Uterus (tissue), 4 donors: ENCODE measurements around the gene AGBL4. TPM values are rescaled to one million over a fixed set of nuclear protein-coding genes. Genes with fewer than 3 reads are reported as not detected.

Source experiments
- DNase-seq, 2 donors: peaks; one replicate each; pipeline ENCODE4 v3.0.0-alpha.2; 2019 to 2020
- H3K27ac ChIP-seq, 2 donors: fragments of 200-600 bp; sonication (generic); 1 replicate in 1 of 2; 2 replicates in 1 of 2; pipeline ENCODE4 v1.5.1; 2016 to 2018
- H3K27me3 ChIP-seq, 2 donors: fragments of 200-600 bp; sonication (generic); one replicate each; pipeline ENCODE4 v1.5.1; 2018 to 2019; ENCODE audit warnings: control low read depth in 1 of 2
- H3K36me3 ChIP-seq, 2 donors: fragments of 200-600 bp; sonication (generic); one replicate each; pipeline ENCODE4 v1.5.1; 2019; ENCODE audit warnings: control low read depth in 1 of 2
- H3K4me1 ChIP-seq, 2 donors: fragments of 200-600 bp; sonication (generic); one replicate each; pipeline ENCODE4 v1.5.1; 2018 to 2019; ENCODE audit warnings: control low read depth in 1 of 2
- H3K4me3 ChIP-seq, 2 donors: fragments of 200-600 bp; sonication (generic); 1 replicate in 1 of 2; 2 replicates in 1 of 2; pipeline ENCODE4 v1.5.1; 2018 to 2019; ENCODE audit warnings: mild to moderate bottlenecking in 1 of 2
- H3K9me3 ChIP-seq, 2 donors: fragments of 200-600 bp; sonication (generic); one replicate each; pipeline ENCODE4 v1.5.1; 2019; ENCODE audit warnings: control low read depth in 1 of 2
- POLR2A ChIP-seq, 2 donors: fragments of 450-650 bp; IDR thresholded peaks; one replicate each; pipeline ENCODE4 v1.6.1; 2016; ENCODE audit warnings: antibody characterized with exemption in 2 of 2, mild to moderate bottlenecking in 1 of 2, moderate library complexity in 1 of 2
- intact Hi-C: fragments of 100-400 bp; cut with DNase I; formaldehyde crosslinking; loops from one replicate; pipeline ENCODE4 v1.15.1; 2023; ENCODE audit warnings: low total_unique reads
- total RNA-seq, 4 donors: library from RNA; depleted of rRNA in 3 of 4; stranded (reverse); fragments of >200 nt in 3 of 4; gene quantifications; one replicate each; pipeline versions ENCODE4 v1.1.0 to v1.2.4, GENCODE V29; 2014 to 2023
- TF ChIP-seq, protein P1 (sequence below), 4 experiments: fragments of 200-600 bp in 2 of 4; fragments of 450-650 bp in 2 of 4; sonication (generic) in 2 of 4; IDR thresholded peaks; one replicate each; pipeline ENCODE4 v1.5.1; 2016 to 2019; ENCODE audit warnings: antibody characterized with exemption in 4 of 4, mild to moderate bottlenecking in 2 of 4, moderate library complexity in 1 of 4
- donor health status: DM: yes; HTN: yes; CAD: no.

The AGBL4 gene
- total RNA-seq, 4 donors from 2014 or later = 0.85 to 1.9 TPM; not detected in 2

DNA sequence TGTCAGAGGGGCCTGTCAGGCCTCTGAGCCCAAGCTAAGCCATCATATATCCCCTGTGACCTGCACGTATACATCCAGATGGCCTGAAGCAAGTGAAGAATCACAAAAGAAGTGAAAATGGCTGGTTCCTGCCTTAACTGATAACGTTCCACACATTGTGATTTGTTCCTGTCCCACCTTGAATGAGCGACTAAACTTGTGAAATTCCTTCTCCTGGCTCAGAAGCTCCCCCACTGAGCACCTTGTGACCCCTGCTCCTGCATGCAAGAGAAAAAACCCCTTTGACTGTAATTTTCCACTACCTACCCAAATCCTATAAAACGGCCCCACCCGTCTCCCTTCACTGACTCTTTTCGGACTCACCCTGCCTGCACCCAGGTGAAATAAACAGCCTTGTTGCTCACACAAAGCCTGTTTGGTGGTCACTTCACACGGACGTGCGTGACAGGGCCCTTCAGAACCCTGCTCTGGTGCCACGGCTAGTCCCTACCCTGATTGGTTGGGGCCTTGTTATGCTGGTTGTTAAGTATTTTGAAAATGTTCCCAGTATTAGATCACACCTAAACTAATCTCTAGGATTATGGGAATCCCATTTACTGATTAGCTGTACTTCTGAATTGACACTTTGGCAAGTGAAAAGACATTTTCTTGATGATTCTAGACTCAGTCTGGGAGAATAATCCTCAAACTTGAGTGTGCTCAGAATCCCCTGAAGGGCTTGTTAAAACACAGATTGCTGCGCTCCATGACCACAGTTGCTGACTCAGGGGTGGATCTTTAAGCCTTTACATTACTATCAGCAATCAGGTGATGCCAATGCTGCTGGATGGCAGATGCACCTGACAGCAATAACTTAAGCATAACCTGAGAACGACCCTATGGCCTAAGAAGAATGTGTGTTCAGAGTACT is 1523.0 kb downstream of the AGBL4 start:
- intact Hi-C loops = no loop called here
- DNase-seq = no peak

DNA sequence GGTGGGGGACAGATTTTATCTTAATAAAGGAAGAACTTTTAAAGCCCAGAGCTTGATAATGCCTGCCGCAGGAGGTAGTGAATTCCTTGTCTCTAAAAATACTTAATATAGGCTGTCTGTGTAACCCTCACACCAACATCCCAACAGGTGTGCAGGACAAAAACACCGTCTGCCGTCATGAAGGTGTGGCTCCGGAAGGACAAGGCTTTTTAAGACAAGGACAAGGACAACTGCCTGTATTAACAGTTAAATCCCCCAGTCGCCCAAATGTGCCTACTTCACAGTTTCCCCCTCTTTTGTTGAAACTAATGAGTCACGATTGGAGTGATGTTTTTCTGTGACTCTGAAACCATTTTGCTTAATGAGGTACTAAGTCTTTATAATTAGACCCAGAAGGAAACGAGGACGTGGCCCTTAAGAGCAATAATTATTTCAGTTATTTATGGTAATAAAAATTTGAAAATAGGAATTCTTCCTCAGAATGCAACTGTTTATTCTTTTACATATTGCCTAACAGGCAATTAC is 1524.5 kb downstream of the AGBL4 start:
- no peaks in the 10 kb centered on the region for H3K4me1 ChIP-seq
- H3K9me3 ChIP-seq = no peaks in the 10 kb centered on the region
- TF ChIP-seq, protein P1, sequence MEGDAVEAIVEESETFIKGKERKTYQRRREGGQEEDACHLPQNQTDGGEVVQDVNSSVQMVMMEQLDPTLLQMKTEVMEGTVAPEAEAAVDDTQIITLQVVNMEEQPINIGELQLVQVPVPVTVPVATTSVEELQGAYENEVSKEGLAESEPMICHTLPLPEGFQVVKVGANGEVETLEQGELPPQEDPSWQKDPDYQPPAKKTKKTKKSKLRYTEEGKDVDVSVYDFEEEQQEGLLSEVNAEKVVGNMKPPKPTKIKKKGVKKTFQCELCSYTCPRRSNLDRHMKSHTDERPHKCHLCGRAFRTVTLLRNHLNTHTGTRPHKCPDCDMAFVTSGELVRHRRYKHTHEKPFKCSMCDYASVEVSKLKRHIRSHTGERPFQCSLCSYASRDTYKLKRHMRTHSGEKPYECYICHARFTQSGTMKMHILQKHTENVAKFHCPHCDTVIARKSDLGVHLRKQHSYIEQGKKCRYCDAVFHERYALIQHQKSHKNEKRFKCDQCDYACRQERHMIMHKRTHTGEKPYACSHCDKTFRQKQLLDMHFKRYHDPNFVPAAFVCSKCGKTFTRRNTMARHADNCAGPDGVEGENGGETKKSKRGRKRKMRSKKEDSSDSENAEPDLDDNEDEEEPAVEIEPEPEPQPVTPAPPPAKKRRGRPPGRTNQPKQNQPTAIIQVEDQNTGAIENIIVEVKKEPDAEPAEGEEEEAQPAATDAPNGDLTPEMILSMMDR (IDR thresholded peaks at IDR 0.05) = no peak
- TF ChIP-seq POLR2A (IDR thresholded peaks at IDR 0.05) = no peak
- DNase-seq = no peak
- no peak overlapping the region for H3K4me3 ChIP-seq
- intact Hi-C loops = loop anchor here (10.0 kb wide), 1 partner anchor 384 kb away; no protein-coding TSS in a partner anchor
- H3K36me3 ChIP-seq = no peaks in the 10 kb centered on the region
- no peak overlapping the region for H3K27ac ChIP-seq
- no peaks in the 10 kb centered on the region for H3K27me3 ChIP-seq

More for the DNA sequence above, 1523.0 kb downstream of the AGBL4 start:
- Histone ChIP-seq H3K9me3 (no peaks in the 10 kb centered on the region), H3K27me3 (no peaks in the 10 kb centered on the region), H3K4me1 (no peaks in the 10 kb centered on the region), H3K36me3 (no peaks in the 10 kb centered on the region), H3K27ac (no peak overlapping the region), H3K4me3 (no peak overlapping the region)
- TF ChIP-seq POLR2A (IDR thresholded peaks at IDR 0.05) = no peak

DNA sequence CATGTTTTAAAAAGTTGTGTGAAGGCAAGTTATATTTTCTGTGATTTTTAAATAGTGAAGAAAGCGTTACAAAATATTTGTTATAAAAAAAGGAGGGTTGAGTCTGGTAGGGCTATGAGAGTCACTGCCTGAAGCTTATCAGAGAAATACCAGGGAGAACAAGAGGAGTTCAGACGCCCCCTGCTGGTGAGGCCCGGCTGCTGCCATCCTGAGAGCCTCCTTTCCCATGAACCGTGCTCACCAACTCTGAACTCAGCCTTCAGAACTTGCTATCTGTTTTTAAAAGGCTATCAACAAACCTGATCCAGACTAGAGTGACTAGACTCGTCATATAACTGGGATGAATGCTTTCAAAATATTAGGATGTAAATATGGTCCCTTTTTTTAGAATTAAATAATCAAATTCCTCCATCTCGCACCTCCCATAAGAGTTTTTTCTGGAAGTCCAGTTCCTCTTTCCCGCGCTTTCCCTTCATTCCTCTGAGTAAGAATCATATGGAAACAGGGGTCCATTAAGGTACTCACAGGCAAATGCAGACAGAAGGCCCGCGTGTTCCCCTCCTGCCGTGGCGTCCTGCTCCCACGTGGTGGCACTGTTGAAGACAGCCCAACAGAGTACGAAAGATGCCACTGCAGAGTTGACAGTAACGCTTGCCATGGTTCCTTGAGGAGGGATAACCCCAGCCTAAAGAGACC is 1525.5 kb downstream of the AGBL4 start:
- Histone ChIP-seq H3K4me3 (no peak overlapping the region), H3K27me3 (no peaks in the 10 kb centered on the region), H3K27ac (no peak overlapping the region), H3K4me1 (no peaks in the 10 kb centered on the region), H3K9me3 (no peaks in the 10 kb centered on the region), H3K36me3 (no peaks in the 10 kb centered on the region)
- peak; percentile 75 to 76 for DNase-seq
- intact Hi-C loops = loop anchor here (10.0 kb wide), 1 partner anchor 383 kb away; no protein-coding TSS in a partner anchor
- no peak for TF ChIP-seq POLR2A (IDR thresholded peaks at IDR 0.05)
- TF ChIP-seq, protein P1 (IDR thresholded peaks at IDR 0.05) = peak; percentile 75 to 86 (median 82)

DNA sequence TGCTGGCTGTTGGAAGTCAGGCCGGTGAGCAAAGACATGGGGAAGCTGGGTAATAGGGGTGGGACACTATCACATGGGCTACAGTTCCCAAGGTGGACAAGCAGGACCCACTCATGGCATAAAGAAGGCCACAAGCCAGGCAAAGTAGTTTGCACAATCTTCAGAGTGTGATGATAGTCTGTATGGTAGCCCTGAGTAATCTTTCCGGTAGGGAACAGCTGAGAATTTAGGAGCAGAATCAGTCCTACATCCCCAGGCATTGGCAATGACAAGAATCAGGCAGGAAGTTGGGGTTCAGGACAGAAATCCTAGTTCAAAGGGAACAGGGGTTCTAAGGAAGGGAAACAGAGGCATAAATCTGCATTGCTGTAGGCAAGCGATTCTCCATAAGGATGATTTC is 1527.8 kb downstream of the AGBL4 start:
- Histone ChIP-seq H3K4me3 (no peak overlapping the region), H3K27me3 (no peaks in the 10 kb centered on the region), H3K4me1 (no peaks in the 10 kb centered on the region), H3K36me3 (no peaks in the 10 kb centered on the region), H3K9me3 (no peaks in the 10 kb centered on the region), H3K27ac (no peak overlapping the region)
- DNase-seq = no peak
- TF ChIP-seq, protein P1 (IDR thresholded peaks at IDR 0.05) = no peak
- TF ChIP-seq POLR2A (IDR thresholded peaks at IDR 0.05) = no peak
- intact Hi-C loops = loop anchor here (10.0 kb wide), 1 partner anchor 381 kb away; no protein-coding TSS in a partner anchor

- Histone ChIP-seq H3K4me3 (no peak overlapping the region), H3K4me1 (no peaks in the 10 kb centered on the region), H3K9me3 (no peaks in the 10 kb centered on the region), H3K27me3 (no peaks in the 10 kb centered on the region), H3K36me3 (no peaks in the 10 kb centered on the region), H3K27ac (no peak overlapping the region)
- DNase-seq = no peak
- TF ChIP-seq, protein P1 (IDR thresholded peaks at IDR 0.05) = no peak
- TF ChIP-seq POLR2A (IDR thresholded peaks at IDR 0.05) = no peak
- intact Hi-C loops = loop anchor here (10.0 kb wide), 1 partner anchor 380 kb away; no protein-coding TSS in a partner anchor
Observed at GRCh38 chr1:48495166-48495565, 1528.6 kb downstream of the AGBL4 start.
